ENCODE measurements around the gene C17orf67. TPM values are rescaled to one million over a fixed set of nuclear protein-coding genes. Genes with fewer than 3 reads are reported as not detected.
A peak's percentile ranks its signal among the peaks of the same experiment; 100 is the strongest.

The C17orf67 gene
- polyA plus RNA-seq, 2 of the 4 experiments (the other 2 are of a cell fraction) = 1.8 to 2.6 TPM

DNA sequence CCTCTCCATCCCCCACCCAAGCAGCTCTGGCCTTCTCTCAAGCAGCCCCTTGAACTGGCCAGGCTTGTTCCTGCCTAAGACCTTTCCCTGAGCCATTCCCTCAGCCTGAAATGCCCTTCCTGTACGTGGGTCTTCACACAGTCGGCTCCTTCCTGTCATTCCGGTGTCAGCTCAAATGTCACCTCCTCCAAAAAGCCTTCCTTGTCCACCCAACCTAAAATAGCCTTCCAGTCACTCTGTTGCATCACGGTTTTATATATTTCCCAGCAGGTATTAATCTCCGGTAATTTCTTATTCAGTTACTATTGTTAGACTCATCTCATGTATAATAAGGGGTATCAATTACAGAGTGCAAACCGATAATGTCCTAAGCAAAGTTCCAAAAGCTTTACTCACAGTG lies 51.8 kb downstream of the C17orf67 start:
- no peak overlapping the region for H3K4me3 ChIP-seq
- ATAC-seq (no peak), DNase-seq (ENCODE audit: low read depth in 1 of 2, low spot score in 1 of 2) (no peak), FAIRE-seq (no peak)
- TF ChIP-seq SREBF2 (IDR thresholded peaks at IDR 0.05) = no peak
- 44% methylated on average over 6 of the region's 6 CpGs for WGBS (ENCODE audit: missing lambda C conversion rate)
- H3K27ac ChIP-seq = no peak overlapping the region
- POLR2A ChIA-PET = interaction anchor here (1.3 kb wide), 1 partner anchor 189 kb away, joined by 4 read pairs; the partner anchor contains the start of gene NOG
- H3K4me2 ChIP-seq = no peak overlapping the region
- H3K4me1 ChIP-seq = peaks cover 24% of the 10 kb centered on the region
- H3K9me3 ChIP-seq = no peaks in the 10 kb centered on the region
- CTCF ChIA-PET = interaction anchor here (0.8 to 5.1 kb wide), 12 partner anchors 9 to 190 kb away, joined by 3 to 84 read pairs (median 8); partner anchors contain the start of genes DGKE and NOG

DNA sequence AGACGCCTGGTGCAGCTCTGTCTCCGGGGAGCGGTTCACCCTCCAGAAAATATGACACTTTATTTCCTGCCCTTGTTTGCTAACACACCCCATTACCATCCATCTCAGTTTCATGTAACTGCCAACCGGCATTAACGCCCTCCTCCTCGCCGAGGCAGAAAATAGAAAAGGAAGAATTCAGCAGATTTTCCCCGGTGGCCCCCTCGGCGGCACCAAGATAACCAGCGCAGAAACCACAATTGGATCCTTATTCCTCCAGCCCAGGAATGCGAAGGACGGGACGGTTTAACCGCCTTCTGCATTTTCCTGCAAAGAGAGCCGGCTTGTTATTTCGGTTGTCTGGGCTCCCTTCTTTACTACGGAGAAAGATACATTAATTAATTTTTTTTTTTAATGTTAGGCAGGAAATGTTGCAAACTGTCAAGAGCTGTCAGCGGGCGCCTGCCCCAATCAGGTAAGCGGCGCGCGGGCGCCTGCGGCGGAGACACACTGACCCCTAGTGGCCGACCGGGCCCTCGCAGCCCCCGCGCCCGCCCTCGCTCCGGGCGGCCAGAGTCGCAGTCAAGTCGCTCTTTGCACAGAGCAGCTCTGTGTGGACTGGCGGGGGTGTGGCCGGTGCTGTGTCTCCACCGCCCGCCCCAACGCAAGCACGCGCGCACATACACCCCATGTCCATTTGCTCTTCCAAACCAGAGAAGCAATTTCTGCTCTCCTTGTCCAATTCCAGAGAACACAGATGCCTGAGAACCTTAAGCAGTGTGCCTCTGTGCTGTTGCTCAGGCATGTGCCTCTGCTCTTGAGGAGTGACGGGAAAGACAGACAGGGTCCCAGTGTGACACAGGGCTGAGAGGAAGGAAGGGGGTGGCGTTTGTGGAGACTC lies 53.6 kb downstream of the C17orf67 start:
- peak; percentile 94 to 98 for ATAC-seq
- peaks cover 6% of the 10 kb centered on the region; the same call in 2 of the 3 replicates for H3K4me1 ChIP-seq
- peak overlapping the region in 1 of 2 experiments; percentile 64; a peak in 3 of 6 replicates for H3K27ac ChIP-seq
- FAIRE-seq = no peak
- H3K4me2 ChIP-seq = peak overlapping the region; percentile 80
- H3K9me3 ChIP-seq = no peaks in the 10 kb centered on the region
- TF ChIP-seq ZC3H11A (IDR thresholded peaks at IDR 0.05) (no peak), EP300 (IDR thresholded peaks at IDR 0.05) (no peak), SMC3 (IDR thresholded peaks at IDR 0.05) (peak; percentile 92), CBX8 (IDR thresholded peaks at IDR 0.05) (no peak), MYC (IDR thresholded peaks at IDR 0.05; ENCODE audit: borderline replicate concordance, low read length) (no peak), SREBF2 (IDR thresholded peaks at IDR 0.05) (no peak), RFX5 (IDR thresholded peaks at IDR 0.05) (no peak), KDM5A (IDR thresholded peaks at IDR 0.05) (no peak), POLR2AphosphoS2 (conservative IDR thresholded peaks at IDR 0.05; ENCODE audit: low read length) (no peak), FOSB (CRISPR knock-in tag; IDR thresholded peaks at IDR 0.05) (no peak), RAD21 (conservative IDR thresholded peaks at IDR 0.05 in 1 of 2, IDR thresholded peaks at IDR 0.05 in 1 of 2) (peak; percentile 91 to 98)
- TF ChIP-seq, protein P1, sequence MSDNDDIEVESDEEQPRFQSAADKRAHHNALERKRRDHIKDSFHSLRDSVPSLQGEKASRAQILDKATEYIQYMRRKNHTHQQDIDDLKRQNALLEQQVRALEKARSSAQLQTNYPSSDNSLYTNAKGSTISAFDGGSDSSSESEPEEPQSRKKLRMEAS (IDR thresholded peaks at IDR 0.05) = 0 out of 2 replicates have a peak, but pooled peaks have one; percentile 36
- TF ChIP-seq, protein P2, sequence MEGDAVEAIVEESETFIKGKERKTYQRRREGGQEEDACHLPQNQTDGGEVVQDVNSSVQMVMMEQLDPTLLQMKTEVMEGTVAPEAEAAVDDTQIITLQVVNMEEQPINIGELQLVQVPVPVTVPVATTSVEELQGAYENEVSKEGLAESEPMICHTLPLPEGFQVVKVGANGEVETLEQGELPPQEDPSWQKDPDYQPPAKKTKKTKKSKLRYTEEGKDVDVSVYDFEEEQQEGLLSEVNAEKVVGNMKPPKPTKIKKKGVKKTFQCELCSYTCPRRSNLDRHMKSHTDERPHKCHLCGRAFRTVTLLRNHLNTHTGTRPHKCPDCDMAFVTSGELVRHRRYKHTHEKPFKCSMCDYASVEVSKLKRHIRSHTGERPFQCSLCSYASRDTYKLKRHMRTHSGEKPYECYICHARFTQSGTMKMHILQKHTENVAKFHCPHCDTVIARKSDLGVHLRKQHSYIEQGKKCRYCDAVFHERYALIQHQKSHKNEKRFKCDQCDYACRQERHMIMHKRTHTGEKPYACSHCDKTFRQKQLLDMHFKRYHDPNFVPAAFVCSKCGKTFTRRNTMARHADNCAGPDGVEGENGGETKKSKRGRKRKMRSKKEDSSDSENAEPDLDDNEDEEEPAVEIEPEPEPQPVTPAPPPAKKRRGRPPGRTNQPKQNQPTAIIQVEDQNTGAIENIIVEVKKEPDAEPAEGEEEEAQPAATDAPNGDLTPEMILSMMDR (IDR thresholded peaks at IDR 0.05) = peak; percentile 99
- POLR2A ChIA-PET = interaction anchor here (0.5 to 1.2 kb wide), 2 partner anchors 61 to 186 kb away, joined by 4 to 9 read pairs; partner anchors contain the start of gene NOG
- peak; percentile 67 to 77 for DNase-seq (ENCODE audit: low read depth in 1 of 2, low spot score in 1 of 2)
- WGBS (ENCODE audit: missing lambda C conversion rate) = 5% methylated on average over 48 of the region's 48 CpGs
- CTCF ChIA-PET = interaction anchor here (0.6 to 5.1 kb wide), 74 partner anchors 9 to 1252 kb away, joined by 3 to 84 read pairs (median 4); partner anchors contain the start of genes DGKE and NOG
- peak overlapping the region; percentile 22; the same call in 1 of the 3 replicates for H3K4me3 ChIP-seq

- ATAC-seq = no peak
- no peak for FAIRE-seq
- CTCF ChIA-PET = interaction anchor here (0.6 to 5.1 kb wide), 40 partner anchors 8 to 1251 kb away, joined by 3 to 84 read pairs (median 6); partner anchors contain the start of gene NOG
- Histone ChIP-seq H3K9me3 (no peaks in the 10 kb centered on the region), H3K4me3 (no peak overlapping the region), H3K4me2 (no peak overlapping the region), H3K27ac (no peak overlapping the region), H3K4me1 (0 out of 3 replicates have a peak, but pooled peaks cover 4% of the 10 kb centered on the region)
- TF ChIP-seq, protein P3, sequence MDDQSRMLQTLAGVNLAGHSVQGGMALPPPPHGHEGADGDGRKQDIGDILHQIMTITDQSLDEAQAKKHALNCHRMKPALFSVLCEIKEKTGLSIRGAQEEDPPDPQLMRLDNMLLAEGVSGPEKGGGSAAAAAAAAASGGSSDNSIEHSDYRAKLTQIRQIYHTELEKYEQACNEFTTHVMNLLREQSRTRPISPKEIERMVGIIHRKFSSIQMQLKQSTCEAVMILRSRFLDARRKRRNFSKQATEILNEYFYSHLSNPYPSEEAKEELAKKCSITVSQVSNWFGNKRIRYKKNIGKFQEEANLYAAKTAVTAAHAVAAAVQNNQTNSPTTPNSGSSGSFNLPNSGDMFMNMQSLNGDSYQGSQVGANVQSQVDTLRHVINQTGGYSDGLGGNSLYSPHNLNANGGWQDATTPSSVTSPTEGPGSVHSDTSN (IDR thresholded peaks at IDR 0.05) = no peak
- POLR2A ChIA-PET = no interaction called here
- DNase-seq (ENCODE audit: low read depth in 1 of 2, low spot score in 1 of 2) = no peak
- 71% methylated on average over 4 of the region's 4 CpGs for WGBS (ENCODE audit: missing lambda C conversion rate)
Observed at GRCh38 chr17:56779322-56779721, 54.4 kb downstream of the C17orf67 start.

- ChIA-PET POLR2A (no interaction called here), CTCF (interaction anchor here (1.0 to 5.1 kb wide), 24 partner anchors 8 to 280 kb away, joined by 3 to 84 read pairs (median 10); partner anchors contain the start of gene NOG)
- 66% methylated on average over 9 of the region's 9 CpGs for WGBS (ENCODE audit: missing lambda C conversion rate)
- DNase-seq (ENCODE audit: low read depth in 1 of 2, low spot score in 1 of 2) (no peak), FAIRE-seq (no peak), ATAC-seq (no peak)
- 0 out of 3 replicates have a peak, but pooled peaks cover 4% of the 10 kb centered on the region for H3K4me1 ChIP-seq
- no peak overlapping the region for H3K4me3 ChIP-seq
- no peak overlapping the region for H3K27ac ChIP-seq
- H3K4me2 ChIP-seq = no peak overlapping the region
- no peaks in the 10 kb centered on the region for H3K9me3 ChIP-seq
- TF ChIP-seq FOSL2 (IDR thresholded peaks at IDR 0.05) (no peak), FOSL2 (CRISPR knock-in tag; IDR thresholded peaks at IDR 0.05) (peak; percentile 52; the same call in 1 of the 2 replicates), EHMT2 (IDR thresholded peaks at IDR 0.05; ENCODE audit: low read depth) (no peak)
Observed at GRCh38 chr17:56778898-56779297, 54.8 kb downstream of the C17orf67 start.

Measured in A549 (cell line).